Suprapubic skin (tissue), 4 donors: ENCODE data around the gene PANX2. TPM values are rescaled to one million over a fixed set of nuclear protein-coding genes. Genes with fewer than 3 reads are reported as not detected.

ENCODE experiments used
- DNase-seq, 2 donors: peaks; one replicate each; pipeline ENCODE4 v3.0.0-alpha.2; 2019; ENCODE audit warnings: low spot score in 2 of 2
- H3K27ac ChIP-seq: fragments of 200-600 bp; sonication (generic); one replicate; pipeline ENCODE4 v1.5.1; 2019
- H3K27me3 ChIP-seq: fragments of 200-600 bp; sonication (generic); one replicate; pipeline ENCODE4 v1.5.1; 2019
- H3K36me3 ChIP-seq: fragments of 200-600 bp; sonication (generic); one replicate; pipeline ENCODE4 v1.5.1; 2019
- H3K4me1 ChIP-seq: fragments of 200-600 bp; sonication (generic); one replicate; pipeline ENCODE4 v1.5.1; 2019
- H3K4me3 ChIP-seq: fragments of 200-600 bp; sonication (generic); one replicate; pipeline ENCODE4 v1.5.1; 2019; ENCODE audit warnings: mild to moderate bottlenecking
- H3K9me3 ChIP-seq: fragments of 200-600 bp; sonication (generic); one replicate; pipeline ENCODE4 v1.5.1; 2019
- CTCF ChIP-seq, 2 donors: fragments of 200-600 bp in 1 of 2; fragments of 450-650 bp in 1 of 2; sonication (generic) in 1 of 2; IDR thresholded peaks; one replicate each; pipeline ENCODE4 v1.5.1; 2016 to 2019; ENCODE audit warnings: antibody characterized with exemption in 2 of 2, mild to moderate bottlenecking in 1 of 2, moderate library complexity in 1 of 2
- EP300 ChIP-seq: sonication (generic); formaldehyde crosslinking; IDR thresholded peaks from one replicate; pipeline ENCODE4 v1.6.1; 2017; ENCODE audit warnings: antibody characterized with exemption
- POLR2A ChIP-seq, 2 donors: fragments of 450-650 bp; IDR thresholded peaks; one replicate each; pipeline ENCODE4 v1.6.1; 2017; ENCODE audit warnings: antibody characterized with exemption in 2 of 2, mild to moderate bottlenecking in 2 of 2, moderate library complexity in 2 of 2
- POLR2AphosphoS5 ChIP-seq, 3 donors: sonication (generic); formaldehyde crosslinking; IDR thresholded peaks; one replicate each; pipeline ENCODE4 v1.6.1; 2017; ENCODE audit warnings: antibody characterized with exemption in 3 of 3
- WGBS: methylation state at CpG from one replicate; pipeline ENCODE4 v1.1.5; 2018; 5-methylcytosine and 5-hydroxymethylcytosine counted together
- total RNA-seq, 4 donors: library from RNA; depleted of rRNA; stranded (reverse); fragments of >200 nt; gene quantifications; one replicate each; pipeline ENCODE4 v1.1.0, GENCODE V29; 2016

The PANX2 gene
- total RNA-seq, 4 donors from 2014 or later, result 1.2 to 2.8 (median 2.2) TPM

GRCh38 chr22:50224071-50224470 is 53.5 kb downstream of the PANX2 start:
- H3K27ac ChIP-seq, result no peak overlapping the region
- no peak for DNase-seq
- H3K36me3 ChIP-seq, result peaks cover 87% of the 10 kb centered on the region
- no peak for TF ChIP-seq CTCF (IDR thresholded peaks at IDR 0.05)
- no peak for TF ChIP-seq EP300
- no peak for TF ChIP-seq POLR2AphosphoS5 (IDR thresholded peaks at IDR 0.05)
- TF ChIP-seq POLR2A (IDR thresholded peaks at IDR 0.05), result no peak
- no peak overlapping the region for H3K4me3 ChIP-seq
- 95% methylated on average over 12 of the region's 16 CpGs for WGBS
- no peaks in the 10 kb centered on the region for H3K27me3 ChIP-seq
- peaks cover 6% of the 10 kb centered on the region for H3K4me1 ChIP-seq
- H3K9me3 ChIP-seq, result no peaks in the 10 kb centered on the region

- Histone ChIP-seq H3K9me3 (no peaks in the 10 kb centered on the region), H3K27ac (no peak overlapping the region), H3K27me3 (no peaks in the 10 kb centered on the region), H3K4me1 (no peaks in the 10 kb centered on the region), H3K36me3 (peaks cover 86% of the 10 kb centered on the region), H3K4me3 (no peak overlapping the region)
- WGBS, result 95% methylated on average over 13 of the region's 24 CpGs
- DNase-seq, result no peak
- no peak for TF ChIP-seq EP300
- TF ChIP-seq POLR2A (IDR thresholded peaks at IDR 0.05), result no peak
- no peak for TF ChIP-seq CTCF (IDR thresholded peaks at IDR 0.05)
- no peak for TF ChIP-seq POLR2AphosphoS5 (IDR thresholded peaks at IDR 0.05)
Observed at GRCh38 chr22:50225200-50225969, 54.9 kb downstream of the PANX2 start.

- 90% methylated on average over 20 of the region's 31 CpGs for WGBS
- Histone ChIP-seq H3K36me3 (peaks cover 77% of the 10 kb centered on the region), H3K27me3 (no peaks in the 10 kb centered on the region), H3K27ac (no peak overlapping the region), H3K4me1 (no peaks in the 10 kb centered on the region), H3K4me3 (no peak overlapping the region), H3K9me3 (no peaks in the 10 kb centered on the region)
- TF ChIP-seq POLR2AphosphoS5 (IDR thresholded peaks at IDR 0.05), result no peak
- no peak for TF ChIP-seq POLR2A (IDR thresholded peaks at IDR 0.05)
- no peak for TF ChIP-seq CTCF (IDR thresholded peaks at IDR 0.05)
- no peak for TF ChIP-seq EP300
- DNase-seq, result no peak
Observed at GRCh38 chr22:50226063-50226874, 55.7 kb downstream of the PANX2 start.

- H3K4me1 ChIP-seq, result no peaks in the 10 kb centered on the region
- no peaks in the 10 kb centered on the region for H3K27me3 ChIP-seq
- no peak overlapping the region for H3K4me3 ChIP-seq
- no peak overlapping the region for H3K27ac ChIP-seq
- no peak for TF ChIP-seq CTCF (IDR thresholded peaks at IDR 0.05)
- no peak for TF ChIP-seq POLR2AphosphoS5 (IDR thresholded peaks at IDR 0.05)
- 60% methylated on average over 1 of the region's 18 CpGs for WGBS
- no peaks in the 10 kb centered on the region for H3K9me3 ChIP-seq
- no peak for DNase-seq
- peaks cover 73% of the 10 kb centered on the region for H3K36me3 ChIP-seq
Observed at GRCh38 chr22:50226875-50227165, 56.3 kb downstream of the PANX2 start.

- no peak overlapping the region for H3K27ac ChIP-seq
- H3K36me3 ChIP-seq, result peaks cover 73% of the 10 kb centered on the region
Observed at GRCh38 chr22:50227579-50228215, 57.2 kb downstream of the PANX2 start.

More at GRCh38 chr22:50227579-50228215, 57.2 kb downstream of the PANX2 start:
- no peaks in the 10 kb centered on the region for H3K9me3 ChIP-seq
- H3K27me3 ChIP-seq, result no peaks in the 10 kb centered on the region
- H3K4me3 ChIP-seq, result no peak overlapping the region
- DNase-seq, result no peak
- no peaks in the 10 kb centered on the region for H3K4me1 ChIP-seq
- no peak for TF ChIP-seq POLR2AphosphoS5 (IDR thresholded peaks at IDR 0.05)
- TF ChIP-seq POLR2A (IDR thresholded peaks at IDR 0.05), result no peak
- 95% methylated on average over 14 of the region's 25 CpGs for WGBS
